Breast epithelium (tissue), 3 donors: Measurements from ENCODE around the gene TLCD4.

Experiments
- CTCF ChIP-seq, 3 donors: fragments of 450-650 bp; IDR thresholded peaks; one replicate each; pipeline ENCODE4 v1.5.1; 2016 to 2017; ENCODE audit warnings: antibody characterized with exemption in 3 of 3, mild to moderate bottlenecking in 3 of 3, moderate library complexity in 3 of 3
- POLR2AphosphoS5 ChIP-seq, 3 donors: sonication (generic); formaldehyde crosslinking; IDR thresholded peaks; one replicate each; pipeline ENCODE4 v1.6.1; 2017; ENCODE audit warnings: antibody characterized with exemption in 3 of 3

DNA sequence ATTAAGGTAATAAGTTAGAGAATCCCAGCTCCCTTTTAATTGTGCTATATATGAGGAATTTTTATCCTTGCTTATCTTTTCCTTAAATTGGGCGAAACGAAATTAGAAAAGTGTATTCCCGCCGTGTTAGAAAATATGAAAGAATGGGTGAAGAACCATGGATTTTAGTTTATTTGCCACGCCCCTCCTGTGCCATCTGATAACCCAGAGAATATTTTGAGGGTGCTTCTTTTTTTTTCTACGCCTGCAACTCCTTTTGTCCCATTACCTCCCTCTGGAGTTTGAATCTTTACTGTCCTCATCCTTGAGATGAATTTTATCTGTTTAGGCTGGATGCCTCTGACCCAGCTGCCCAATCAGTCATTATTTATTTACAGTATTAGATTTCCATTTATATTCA is 1.6 kb downstream of the TLCD4 start:
- TF ChIP-seq CTCF (IDR thresholded peaks at IDR 0.05) = no peak
- TF ChIP-seq POLR2AphosphoS5 (IDR thresholded peaks at IDR 0.05) = no peak
